IMR-90 (cell line): ENCODE measurements around the gene ECE2. TPM values are rescaled to one million over a fixed set of nuclear protein-coding genes. Genes with fewer than 3 reads are reported as not detected.

Experiments used
- ATAC-seq: fragments of 200-7000 bp; cut with Tn5 transposase; 2 replicates; pipeline ENCODE4 v1.9.1; 2020; ENCODE audit warnings: low read depth, mild to moderate bottlenecking, moderate library complexity
- BruUV-seq: library from RNA; stranded (reverse); fragments of 400-500 nt; replicated peaks from 2 replicates; lab custom pipeline; 2021; lab: Mats Ljungman, UMichigan
- CTCF ChIA-PET: fragments of 300-600 bp; formaldehyde crosslinking; extraction: SDS; loops from one replicate; lab custom pipeline; 2021; ENCODE audit warnings: antibody characterized with exemption; lab: Yijun Ruan, JAX
- POLR2A ChIA-PET: fragments of 300-600 bp; sonication (Branson Sonifier 250); formaldehyde crosslinking; loops from one replicate; lab custom pipeline; 2022; ENCODE audit warnings: antibody characterized with exemption; ENCODE audit not compliant: unreplicated experiment; lab: Charles Lee
- DNase-seq: peaks from one replicate; pipeline ENCODE4 v3.0.0; 2013
- H2AFZ ChIP-seq: replicated peaks from 2 replicates; pipeline ENCODE3; 2013; ENCODE audit warnings: low read length, mild to moderate bottlenecking; ENCODE audit not compliant: poor library complexity
- H2AK5ac ChIP-seq: 2 replicates; pipeline ENCODE4 v1.6.1; 2013; ENCODE audit warnings: low read depth, low read length, inconsistent platforms
- H2AK9ac ChIP-seq: replicated peaks from 2 replicates; pipeline ENCODE3; 2013; ENCODE audit warnings: mild to moderate bottlenecking, low read depth, low read length, moderate library complexity; ENCODE audit not compliant: poor library complexity
- H2BK120ac ChIP-seq: 2 replicates; pipeline ENCODE4 v1.6.1; 2013; ENCODE audit warnings: low read depth, low read length, inconsistent platforms
- H2BK15ac ChIP-seq: 3 replicates; pipeline ENCODE4 v1.6.1; 2013; ENCODE audit warnings: low read depth, low read length, inconsistent platforms
- H2BK20ac ChIP-seq: 2 replicates; pipeline ENCODE4 v1.6.1; 2013; ENCODE audit warnings: low read depth, mild to moderate bottlenecking, inconsistent platforms, low read length, moderate library complexity
- H2BK5ac ChIP-seq: 2 replicates; pipeline ENCODE4 v1.6.1; 2013; ENCODE audit warnings: mild to moderate bottlenecking, low read depth, low read length, inconsistent platforms; ENCODE audit not compliant: poor library complexity, severe bottlenecking
- H3K14ac ChIP-seq: replicated peaks from 2 replicates; pipeline ENCODE4 v1.6.1; 2013; ENCODE audit warnings: low read depth, low read length, inconsistent platforms
- H3K18ac ChIP-seq: 2 replicates; pipeline ENCODE4 v1.6.1; 2013; ENCODE audit warnings: low read depth, low read length, control low read depth
- H3K23ac ChIP-seq: 2 replicates; pipeline ENCODE4 v1.6.1; 2013; ENCODE audit warnings: low read depth, low read length, inconsistent platforms
- H3K27ac ChIP-seq: 2 replicates; pipeline ENCODE4 v1.5.1; 2013; ENCODE audit warnings: mild to moderate bottlenecking, control low read depth, low read length; ENCODE audit not compliant: insufficient read depth
- H3K27me3 ChIP-seq: 2 replicates; pipeline ENCODE4 v1.6.1; 2013; ENCODE audit warnings: low read length; ENCODE audit not compliant: control insufficient read depth, insufficient read depth
- H3K36me3 ChIP-seq: 2 replicates; pipeline ENCODE4 v1.6.1; 2013; ENCODE audit warnings: low read length, mixed read lengths; ENCODE audit not compliant: control insufficient read depth, insufficient read depth
- H3K4ac ChIP-seq: 2 replicates; pipeline ENCODE4 v1.6.1; 2013; ENCODE audit warnings: low read depth, low read length, inconsistent platforms
- H3K4me1 ChIP-seq: 2 replicates; pipeline ENCODE4 v1.6.1; 2013; ENCODE audit warnings: low read length, mixed read lengths; ENCODE audit not compliant: control insufficient read depth, insufficient read depth
- H3K4me2 ChIP-seq: 2 replicates; pipeline ENCODE4 v1.6.1; 2013; ENCODE audit warnings: low read depth, mild to moderate bottlenecking, control low read depth, low read length, moderate library complexity
- H3K4me3 ChIP-seq: 2 replicates; pipeline ENCODE4 v1.5.1; 2013; ENCODE audit warnings: low read depth, mild to moderate bottlenecking, control low read depth, low read length, moderate library complexity; ENCODE audit not compliant: insufficient read depth
- H3K56ac ChIP-seq: 2 replicates; pipeline ENCODE4 v1.6.1; 2013; ENCODE audit warnings: low read length, inconsistent platforms; ENCODE audit not compliant: insufficient read depth; ENCODE audit errors: extremely low read depth
- H3K79me1 ChIP-seq, 2 experiments: 2 replicates each; pipeline ENCODE4 v1.6.1; 2013; ENCODE audit warnings: low read length in 2 of 2, inconsistent platforms in 1 of 2, low read depth in 1 of 2
- H3K9ac ChIP-seq: 2 replicates; pipeline ENCODE4 v1.6.1; 2013; ENCODE audit warnings: low read depth, low read length, control low read depth
- H3K9me1 ChIP-seq: 2 replicates; pipeline ENCODE4 v1.6.1; 2013; ENCODE audit warnings: low read length, inconsistent platforms; ENCODE audit not compliant: insufficient read depth
- H3K9me3 ChIP-seq: 2 replicates; pipeline ENCODE4 v1.6.1; 2013; ENCODE audit warnings: low read length; ENCODE audit not compliant: control insufficient read depth, insufficient read depth
- H4K20me1 ChIP-seq: 2 replicates; pipeline ENCODE4 v1.6.1; 2013; ENCODE audit warnings: low read length, inconsistent platforms; ENCODE audit not compliant: insufficient read depth
- H4K5ac ChIP-seq: 2 replicates; pipeline ENCODE4 v1.6.1; 2013; ENCODE audit warnings: mild to moderate bottlenecking, low read depth, low read length, control low read depth
- H4K8ac ChIP-seq, 2 experiments: 2 replicates each; pipeline ENCODE4 v1.6.1; 2013; ENCODE audit warnings: low read depth in 2 of 2, low read length in 2 of 2, control low read depth in 1 of 2, inconsistent platforms in 1 of 2
- H4K91ac ChIP-seq: 2 replicates; pipeline ENCODE4 v1.6.1; 2013; ENCODE audit warnings: low read depth, low read length, inconsistent platforms; ENCODE audit not compliant: insufficient read depth
- BHLHE40 ChIP-seq: fragments of 150-350 bp; IDR thresholded peaks from 2 replicates; pipeline ENCODE4 v1.6.1; 2016; ENCODE audit warnings: mild to moderate bottlenecking, low read depth, low read length
- CHD1 ChIP-seq: IDR thresholded peaks from 2 replicates; pipeline ENCODE4 v1.6.1; 2012; ENCODE audit warnings: low read depth, low read length, improper control_type of control experiment
- FOS ChIP-seq: fragments of 150-350 bp; IDR thresholded peaks from 2 replicates; pipeline ENCODE4 v1.6.1; 2016; ENCODE audit warnings: low read depth, low read length
- MAFK ChIP-seq: IDR thresholded peaks from 2 replicates; pipeline ENCODE4 v1.6.1; 2012; ENCODE audit warnings: low read depth, low read length, improper control_type of control experiment
- MAZ ChIP-seq: IDR thresholded peaks from 2 replicates; pipeline ENCODE4 v1.6.1; 2012; ENCODE audit warnings: low read depth, mild to moderate bottlenecking, low read length, improper control_type of control experiment, moderate library complexity, borderline replicate concordance
- MXI1 ChIP-seq: IDR thresholded peaks from 2 replicates; pipeline ENCODE4 v1.6.1; 2012; ENCODE audit warnings: low read depth, mild to moderate bottlenecking, low read length, moderate library complexity, borderline replicate concordance
- NFE2L2 ChIP-seq: fragments of 150-350 bp; IDR thresholded peaks from 2 replicates; pipeline ENCODE4 v1.6.1; 2016; ENCODE audit warnings: low read depth, mild to moderate bottlenecking, low read length
- POLR2A ChIP-seq: IDR thresholded peaks from 2 replicates; pipeline ENCODE4 v1.6.1; 2012; ENCODE audit warnings: mild to moderate bottlenecking, low read depth, low read length
- RAD21 ChIP-seq: IDR thresholded peaks from 2 replicates; pipeline ENCODE4 v1.6.1; 2012; ENCODE audit warnings: low read length, improper control_type of control experiment
- RFX5 ChIP-seq: IDR thresholded peaks from 2 replicates; pipeline ENCODE4 v1.8.0; 2012; ENCODE audit warnings: low read depth, mild to moderate bottlenecking, low read length, moderate library complexity
- SMC3 ChIP-seq: fragments of 150-350 bp; IDR thresholded peaks from 2 replicates; pipeline ENCODE4 v1.6.1; 2016; ENCODE audit warnings: low read depth, mild to moderate bottlenecking, antibody characterized with exemption, low read length, moderate library complexity
- WGBS, 2 experiments: methylation state at CpG; one replicate each; pipeline versions ENCODE4 v1.1.5 to v1.1.7; 2013; ENCODE audit warnings: missing lambda C conversion rate in 2 of 2; ENCODE audit not compliant: insufficient read length in 1 of 2; ENCODE audit errors: extremely low coverage in 2 of 2; 5-methylcytosine and 5-hydroxymethylcytosine counted together
- dilution Hi-C: fragments of 300-500 bp; cut with HindIII; formaldehyde crosslinking; loops from one replicate; pipeline ENCODE4 v1.14.3; 2018; ENCODE audit warnings: low sequenced_read_pairs; ENCODE audit not compliant: unreplicated experiment
- in situ Hi-C: fragments of 300-500 bp; cut with MboI; formaldehyde crosslinking; loops from 3 replicates; pipeline ENCODE4 v1.14.3; 2019; ENCODE audit warnings: low sequenced_read_pairs, inconsistent platforms, mixed read lengths
- intact Hi-C: fragments of 100-400 bp; cut with micrococcal nuclease; formaldehyde crosslinking; loops from 2 replicates; pipeline ENCODE4 v1.10.0; 2022
- polyA plus RNA-seq, 3 experiments: library from polyadenylated mRNA; depleted of rRNA; stranded (reverse); fragments of >200 nt; gene quantifications; 2 replicates each; pipeline ENCODE4 v1.2.3, GENCODE V29; 2012; ENCODE audit warnings: low replicate concordance in 1 of 3
- total RNA-seq: library from RNA; depleted of rRNA; stranded (reverse); fragments of >200 nt; gene quantifications from 2 replicates; pipeline ENCODE4 v1.2.3, GENCODE V29; 2012
- TF ChIP-seq, protein P1 (sequence below): fragments of 150-350 bp; IDR thresholded peaks from 2 replicates; pipeline ENCODE4 v1.6.1; 2017; ENCODE audit warnings: mild to moderate bottlenecking, antibody characterized with exemption, low read length, low read depth
- TF ChIP-seq, protein P2 (sequence below): fragments of 150-350 bp; IDR thresholded peaks from 2 replicates; pipeline ENCODE4 v1.6.1; 2016; ENCODE audit warnings: low read depth, mild to moderate bottlenecking, low read length, moderate library complexity, borderline replicate concordance
- TF ChIP-seq, protein P3 (sequence below): conservative IDR thresholded peaks from 2 replicates; pipeline ENCODE4 v1.5.1; 2012; ENCODE audit warnings: mild to moderate bottlenecking, low read depth, low read length, improper control_type of control experiment

ECE2 gene
- total and polyA plus RNA-seq, 2 of the 4 experiments (the other 2 are of a cell fraction) = not detected

DNA sequence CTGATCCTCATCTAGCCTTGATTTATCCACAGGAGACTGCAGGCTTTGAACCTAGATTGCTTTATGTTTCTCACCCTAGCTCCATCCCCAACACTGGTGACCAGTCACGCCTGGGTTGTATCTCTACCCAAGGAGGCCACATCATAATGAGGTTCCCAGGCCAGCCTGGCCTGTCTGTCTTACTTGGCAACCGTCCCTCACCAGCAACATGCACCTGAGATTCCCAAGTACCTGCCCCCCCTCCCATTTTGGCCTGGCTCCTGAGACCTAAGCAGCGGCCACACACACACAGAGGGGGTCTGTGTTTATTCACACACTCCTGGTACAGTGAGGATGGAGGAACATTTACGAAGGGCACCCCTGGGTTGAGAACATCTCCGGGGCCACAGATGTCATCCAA lies 16.9 kb upstream of the ECE2 start:
- Histone ChIP-seq H4K8ac (no peak overlapping the region), H4K5ac (no peak overlapping the region), H2BK20ac (no peak overlapping the region), H2BK120ac (no peak overlapping the region), H3K79me1 (no peaks in the 10 kb centered on the region), H3K18ac (no peak overlapping the region), H3K36me3 (0 out of 2 replicates have a peak, but pooled peaks cover 2% of the 10 kb centered on the region), H3K4me1 (peaks cover 2% of the 10 kb centered on the region; the same call in 1 of the 2 replicates), H4K20me1 (peaks cover 8% of the 10 kb centered on the region), H2AFZ (no peak overlapping the region), H3K27ac (no peak overlapping the region), H4K91ac (no peak overlapping the region), H3K4ac (no peak overlapping the region), H2BK15ac (no peak overlapping the region), H3K9me1 (no peaks in the 10 kb centered on the region), H2BK5ac (no peak overlapping the region), H3K27me3 (peaks cover 30% of the 10 kb centered on the region), H2AK5ac (no peak overlapping the region), H3K4me3 (no peak overlapping the region), H3K14ac (no peak overlapping the region), H2AK9ac (no peak overlapping the region), H3K56ac (no peak overlapping the region), H3K23ac (no peak overlapping the region), H3K4me2 (no peak overlapping the region), H3K9ac (no peak overlapping the region), H3K9me3 (no peaks in the 10 kb centered on the region)
- TF ChIP-seq BHLHE40 (no peak), RFX5 (no peak), SMC3 (no peak), FOS (no peak), RAD21 (no peak), MXI1 (no peak), MAFK (no peak), POLR2A (no peak), NFE2L2 (no peak), MAZ (no peak), CHD1 (no peak)
- TF ChIP-seq, protein P1, sequence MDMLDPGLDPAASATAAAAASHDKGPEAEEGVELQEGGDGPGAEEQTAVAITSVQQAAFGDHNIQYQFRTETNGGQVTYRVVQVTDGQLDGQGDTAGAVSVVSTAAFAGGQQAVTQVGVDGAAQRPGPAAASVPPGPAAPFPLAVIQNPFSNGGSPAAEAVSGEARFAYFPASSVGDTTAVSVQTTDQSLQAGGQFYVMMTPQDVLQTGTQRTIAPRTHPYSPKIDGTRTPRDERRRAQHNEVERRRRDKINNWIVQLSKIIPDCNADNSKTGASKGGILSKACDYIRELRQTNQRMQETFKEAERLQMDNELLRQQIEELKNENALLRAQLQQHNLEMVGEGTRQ = no peak
- TF ChIP-seq, protein P2, sequence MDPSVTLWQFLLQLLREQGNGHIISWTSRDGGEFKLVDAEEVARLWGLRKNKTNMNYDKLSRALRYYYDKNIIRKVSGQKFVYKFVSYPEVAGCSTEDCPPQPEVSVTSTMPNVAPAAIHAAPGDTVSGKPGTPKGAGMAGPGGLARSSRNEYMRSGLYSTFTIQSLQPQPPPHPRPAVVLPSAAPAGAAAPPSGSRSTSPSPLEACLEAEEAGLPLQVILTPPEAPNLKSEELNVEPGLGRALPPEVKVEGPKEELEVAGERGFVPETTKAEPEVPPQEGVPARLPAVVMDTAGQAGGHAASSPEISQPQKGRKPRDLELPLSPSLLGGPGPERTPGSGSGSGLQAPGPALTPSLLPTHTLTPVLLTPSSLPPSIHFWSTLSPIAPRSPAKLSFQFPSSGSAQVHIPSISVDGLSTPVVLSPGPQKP = no peak
- TF ChIP-seq, protein P3, sequence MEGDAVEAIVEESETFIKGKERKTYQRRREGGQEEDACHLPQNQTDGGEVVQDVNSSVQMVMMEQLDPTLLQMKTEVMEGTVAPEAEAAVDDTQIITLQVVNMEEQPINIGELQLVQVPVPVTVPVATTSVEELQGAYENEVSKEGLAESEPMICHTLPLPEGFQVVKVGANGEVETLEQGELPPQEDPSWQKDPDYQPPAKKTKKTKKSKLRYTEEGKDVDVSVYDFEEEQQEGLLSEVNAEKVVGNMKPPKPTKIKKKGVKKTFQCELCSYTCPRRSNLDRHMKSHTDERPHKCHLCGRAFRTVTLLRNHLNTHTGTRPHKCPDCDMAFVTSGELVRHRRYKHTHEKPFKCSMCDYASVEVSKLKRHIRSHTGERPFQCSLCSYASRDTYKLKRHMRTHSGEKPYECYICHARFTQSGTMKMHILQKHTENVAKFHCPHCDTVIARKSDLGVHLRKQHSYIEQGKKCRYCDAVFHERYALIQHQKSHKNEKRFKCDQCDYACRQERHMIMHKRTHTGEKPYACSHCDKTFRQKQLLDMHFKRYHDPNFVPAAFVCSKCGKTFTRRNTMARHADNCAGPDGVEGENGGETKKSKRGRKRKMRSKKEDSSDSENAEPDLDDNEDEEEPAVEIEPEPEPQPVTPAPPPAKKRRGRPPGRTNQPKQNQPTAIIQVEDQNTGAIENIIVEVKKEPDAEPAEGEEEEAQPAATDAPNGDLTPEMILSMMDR = no peak
- in situ Hi-C loops = loop anchor here (10.0 to 25.0 kb wide), 2 partner anchors 364 to 797 kb away; no protein-coding TSS in a partner anchor
- DNase-seq (no peak), ATAC-seq (no peak)
- intact Hi-C loops = loop anchor here (10.0 kb wide), 1 partner anchor 244 kb away; the partner anchor contains the start of gene ABCC5
- WGBS, 2 experiments = 79% methylated on average over 2 of the region's 5 CpGs; no CpG with 5 or more reads in 1 of the 2 experiments
- ChIA-PET POLR2A (no interaction called here), CTCF (interaction anchor here (1.7 kb wide), 1 partner anchor 9 kb away, joined by 5 read pairs; the partner anchor contains the start of gene EEF1AKMT4)
- no TSS peak for BruUV-seq
- dilution Hi-C loops = no loop called here
